AG04449 (cell line): ENCODE results near the gene CDPF1.

Experiments
- CTCF ChIA-PET: fragments of 350-600 bp; formaldehyde crosslinking; extraction: SDS; loops from one replicate; lab custom pipeline; 2021; ENCODE audit warnings: antibody characterized with exemption; lab: Yijun Ruan, JAX
- POLR2A ChIA-PET: fragments of 400-600, 350-600 bp; formaldehyde crosslinking; extraction: SDS; loops from one replicate; lab custom pipeline; 2020; ENCODE audit warnings: antibody characterized with exemption, inconsistent platforms; lab: Yijun Ruan, JAX
- DNase-seq: peaks from one replicate; pipeline ENCODE4 v3.0.0-alpha.2; 2010; ENCODE audit warnings: low read depth, low spot score
- H3K4me3 ChIP-seq: 2 replicates; pipeline ENCODE4 v1.5.1; 2011; ENCODE audit warnings: low read depth, mild to moderate bottlenecking, control low read depth, low read length
- TF ChIP-seq, protein P1 (sequence below): IDR thresholded peaks from one replicate; pipeline ENCODE4 v1.5.1; 2011; ENCODE audit warnings: mild to moderate bottlenecking, moderate library complexity, low read length, control low read depth, inconsistent platforms; ENCODE audit not compliant: insufficient read depth; ENCODE audit errors: missing control alignments

The CDPF1 gene, protein sequence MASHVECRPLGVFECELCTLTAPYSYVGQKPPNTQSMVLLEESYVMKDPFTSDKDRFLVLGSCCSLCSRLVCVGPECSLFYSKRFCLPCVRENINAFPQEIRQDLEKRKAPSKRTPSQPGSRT

DNA sequence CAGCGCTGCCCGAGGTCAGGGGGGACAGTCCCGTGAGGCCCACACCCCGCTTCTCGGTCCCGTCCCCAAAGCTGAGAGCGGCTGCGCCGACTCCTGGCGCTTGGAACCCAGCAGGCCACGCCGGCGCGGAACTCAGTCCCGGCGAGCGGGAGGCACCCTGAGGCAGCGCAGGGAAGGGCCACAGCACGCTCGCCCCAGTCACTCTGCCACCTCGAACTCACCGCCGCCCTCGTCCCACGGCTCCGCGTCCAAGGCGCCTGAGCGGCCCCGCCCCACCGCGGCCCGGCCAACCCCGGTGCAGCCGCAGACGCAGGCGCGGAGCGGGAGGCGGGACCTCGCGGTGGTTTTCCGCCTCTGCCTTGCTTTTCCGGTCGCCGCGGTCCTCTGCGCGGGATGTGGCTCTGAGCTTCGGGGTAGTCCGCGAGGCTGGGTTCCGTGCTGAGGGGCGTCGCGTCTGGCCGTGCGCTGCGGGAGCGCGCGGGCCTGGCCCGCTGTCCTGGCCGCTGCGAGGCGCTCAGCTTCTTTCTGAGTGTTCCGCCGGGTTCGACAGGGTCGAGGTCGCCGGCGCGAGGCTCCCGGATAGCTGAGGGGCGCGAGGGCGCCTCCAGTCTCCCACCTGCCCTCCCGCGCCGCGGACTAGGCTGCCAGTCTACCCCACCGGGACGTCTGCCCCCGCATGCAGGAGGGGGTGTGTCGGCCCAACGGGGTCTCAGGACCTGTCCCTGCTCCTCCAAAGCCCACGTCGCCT is at the start of gene CDPF1:
TSS of gene CDPF1 (minus strand) at position 259 of the 748 bp plus-strand sequence. CDS start 2,009 bp downstream, outside the sequence.
- TF ChIP-seq, protein P1, sequence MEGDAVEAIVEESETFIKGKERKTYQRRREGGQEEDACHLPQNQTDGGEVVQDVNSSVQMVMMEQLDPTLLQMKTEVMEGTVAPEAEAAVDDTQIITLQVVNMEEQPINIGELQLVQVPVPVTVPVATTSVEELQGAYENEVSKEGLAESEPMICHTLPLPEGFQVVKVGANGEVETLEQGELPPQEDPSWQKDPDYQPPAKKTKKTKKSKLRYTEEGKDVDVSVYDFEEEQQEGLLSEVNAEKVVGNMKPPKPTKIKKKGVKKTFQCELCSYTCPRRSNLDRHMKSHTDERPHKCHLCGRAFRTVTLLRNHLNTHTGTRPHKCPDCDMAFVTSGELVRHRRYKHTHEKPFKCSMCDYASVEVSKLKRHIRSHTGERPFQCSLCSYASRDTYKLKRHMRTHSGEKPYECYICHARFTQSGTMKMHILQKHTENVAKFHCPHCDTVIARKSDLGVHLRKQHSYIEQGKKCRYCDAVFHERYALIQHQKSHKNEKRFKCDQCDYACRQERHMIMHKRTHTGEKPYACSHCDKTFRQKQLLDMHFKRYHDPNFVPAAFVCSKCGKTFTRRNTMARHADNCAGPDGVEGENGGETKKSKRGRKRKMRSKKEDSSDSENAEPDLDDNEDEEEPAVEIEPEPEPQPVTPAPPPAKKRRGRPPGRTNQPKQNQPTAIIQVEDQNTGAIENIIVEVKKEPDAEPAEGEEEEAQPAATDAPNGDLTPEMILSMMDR, result peak; percentile 8
- ChIA-PET POLR2A (interaction anchor here (0.6 to 1.5 kb wide), 10 partner anchors 10 to 253 kb away, joined by 3 to 9 read pairs (median 4); partner anchors contain the start of genes PKDREJ, TRMU and TTC38), CTCF (interaction anchor here (0.7 to 1.4 kb wide), 2 partner anchors 17 to 128 kb away, joined by 3 read pairs; partner anchors contain the start of gene TTC38)
- peak; percentile 10 for DNase-seq
- peak within 1 kb of the TSS; percentile 87 for H3K4me3 ChIP-seq

DNA sequence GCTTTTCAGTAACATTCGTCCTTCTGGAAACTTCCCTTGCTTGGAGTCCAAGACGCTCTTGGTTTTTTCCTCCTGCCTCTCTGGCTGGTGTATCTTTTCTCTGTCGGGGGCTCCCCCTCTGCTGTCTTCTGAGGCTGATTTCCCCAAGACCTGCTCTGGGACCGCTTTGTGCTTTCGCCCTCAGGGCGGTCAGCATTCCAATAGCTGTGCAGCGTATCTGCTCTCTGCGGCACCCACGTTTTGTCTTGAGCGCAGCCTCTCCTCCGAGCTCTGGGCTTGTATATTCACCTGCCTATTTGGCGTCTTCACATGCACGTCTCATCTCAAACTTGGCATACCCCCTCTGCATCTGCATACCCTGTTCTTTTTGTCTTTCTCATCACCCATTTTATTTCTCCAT is 49.0 kb upstream of the CDPF1 start:
- TF ChIP-seq, protein P1, result no peak
- POLR2A ChIA-PET, result interaction anchor here (0.7 kb wide), 1 partner anchor 150 kb away, joined by 3 read pairs; no protein-coding TSS in a partner anchor
- CTCF ChIA-PET, result interaction anchor here (1.0 to 2.2 kb wide), 5 partner anchors 13 to 293 kb away, joined by 3 to 8 read pairs (median 3); no protein-coding TSS in a partner anchor
- H3K4me3 ChIP-seq, result no peak overlapping the region
- no peak for DNase-seq

DNA sequence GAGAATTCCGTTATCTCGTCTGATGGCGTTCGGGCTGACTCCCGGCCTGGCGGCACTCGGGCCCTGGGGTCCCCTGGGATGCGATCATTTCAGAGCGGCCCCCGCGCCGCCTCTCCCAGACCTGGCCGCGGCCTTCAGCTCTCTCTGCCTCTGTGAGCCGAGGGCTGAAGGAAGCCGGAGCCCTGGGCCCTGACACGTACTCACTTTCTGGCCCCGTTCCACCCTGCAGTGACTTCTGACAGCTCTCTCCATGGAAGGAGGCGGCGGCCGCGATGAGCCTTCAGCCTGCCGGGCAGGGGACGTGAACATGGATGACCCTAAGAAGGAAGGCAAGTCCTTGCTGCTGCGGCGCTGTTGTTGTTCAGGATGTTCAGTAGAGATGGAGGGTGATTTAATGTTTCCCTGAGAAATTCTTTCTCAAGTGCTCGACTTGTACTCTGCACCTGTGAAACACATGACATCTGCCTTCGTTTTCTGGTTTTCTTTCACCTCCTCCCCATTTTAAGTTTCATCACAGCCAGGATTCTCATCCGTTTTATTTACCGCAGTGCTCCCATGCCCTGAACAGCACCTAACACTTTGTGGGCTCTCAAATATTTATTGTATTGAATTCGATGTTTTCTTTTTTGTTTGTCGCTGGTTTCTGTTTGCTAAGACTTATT is 47.2 kb upstream of the CDPF1 start:
- CTCF ChIA-PET, result interaction anchor here (1.0 to 3.2 kb wide), 2 partner anchors 291 to 303 kb away, joined by 3 to 17 read pairs; no protein-coding TSS in a partner anchor
- TF ChIP-seq, protein P1, result no peak
- POLR2A ChIA-PET, result no interaction called here
- peak overlapping the region; percentile 71 for H3K4me3 ChIP-seq
- DNase-seq, result no peak

DNA sequence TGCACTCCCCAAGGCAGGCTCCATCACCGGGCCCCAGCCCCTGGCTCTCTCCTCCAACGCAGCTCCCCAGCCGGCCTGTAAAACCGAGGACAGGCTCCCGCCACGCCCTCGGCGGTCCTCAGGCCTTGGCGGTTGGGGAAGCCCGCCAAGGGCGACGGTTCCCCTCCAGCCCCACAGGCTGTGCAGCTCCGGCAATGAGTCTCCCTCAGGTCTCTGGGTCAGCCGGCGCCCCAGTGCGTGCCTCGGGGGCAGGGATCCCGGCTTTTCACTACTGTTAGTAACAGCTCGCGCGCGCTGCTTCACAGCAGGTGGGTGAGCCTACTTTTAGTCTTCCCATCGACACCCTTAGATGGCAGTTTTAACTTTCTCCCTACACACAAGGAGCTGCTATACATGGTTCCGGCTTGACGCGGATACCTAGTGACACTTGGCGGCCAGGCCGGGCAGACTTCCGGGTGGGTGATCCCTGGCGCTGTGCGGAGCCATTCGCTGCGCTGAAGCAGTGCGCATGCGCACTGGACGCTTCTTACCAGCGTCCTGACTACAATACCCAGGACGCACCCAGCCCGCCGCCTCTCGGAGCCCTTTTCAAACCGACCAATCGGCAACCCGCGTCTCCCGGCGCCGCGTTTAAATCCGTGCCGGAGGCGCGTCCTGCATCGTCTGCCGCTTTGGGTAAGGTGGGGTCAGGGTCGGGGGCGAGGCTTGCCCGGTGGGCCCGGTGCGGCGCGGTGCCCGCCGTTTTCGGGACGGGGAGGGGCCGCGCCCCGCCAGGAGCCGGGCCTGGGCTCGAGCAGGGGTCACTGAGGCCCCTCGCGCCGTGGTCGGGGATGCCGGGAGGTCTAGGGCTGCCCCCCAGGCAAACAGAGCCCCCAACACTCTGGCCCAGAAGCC is 46.4 kb upstream of the CDPF1 start, which contains the start of gene GTSE1:
TSS of gene GTSE1 (plus strand) at position 614 of the 894 bp plus-strand sequence. CDS start 531 bp downstream, outside the sequence.
- peak; percentile 76 for DNase-seq
- TF ChIP-seq, protein P1, result peak; percentile 25
- POLR2A ChIA-PET, result interaction anchor here (0.7 to 1.3 kb wide), 2 partner anchors 10 to 29 kb away, joined by 3 to 6 read pairs; partner anchors contain the start of gene TTC38
- CTCF ChIA-PET, result interaction anchor here (1.0 to 3.2 kb wide), 3 partner anchors 175 to 302 kb away, joined by 3 to 17 read pairs (median 13); no protein-coding TSS in a partner anchor
- peak within 1 kb of the TSS; percentile 71 for H3K4me3 ChIP-seq

DNA sequence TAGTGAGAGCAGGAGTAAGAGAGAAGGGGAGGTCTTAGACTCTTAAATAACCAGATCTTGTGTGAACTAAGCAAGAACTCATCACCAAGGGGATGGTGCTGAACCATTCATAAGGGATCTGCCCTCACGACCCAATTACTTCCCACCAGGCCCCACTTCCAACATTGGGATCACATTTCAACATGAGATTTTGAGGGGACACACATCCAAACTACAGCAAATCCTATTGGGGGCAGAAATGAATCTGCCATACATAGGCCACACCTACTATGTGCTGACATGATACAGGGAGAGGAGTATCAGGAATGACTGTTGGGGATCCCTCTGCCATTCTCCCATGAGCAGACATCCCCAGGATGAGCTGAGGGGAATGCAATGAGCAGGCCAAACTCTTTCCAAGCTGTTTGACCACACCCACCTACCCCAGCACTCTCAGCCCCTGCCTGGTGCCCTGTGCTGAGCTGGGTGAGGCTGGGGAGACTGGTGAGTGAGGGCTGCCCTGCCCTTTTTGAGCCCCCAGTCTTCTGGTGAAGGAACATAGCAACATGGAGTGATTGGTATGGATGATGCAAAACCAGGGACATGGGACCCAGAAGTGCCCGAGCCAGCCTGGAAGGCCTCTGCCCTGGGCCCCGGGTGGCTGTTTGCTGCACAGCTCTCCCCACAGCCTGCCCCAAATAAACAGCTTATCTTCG is 45.3 kb upstream of the CDPF1 start:
- DNase-seq, result no peak
- H3K4me3 ChIP-seq, result peak overlapping the region; percentile 71; the same call in 1 of the 2 replicates
- ChIA-PET POLR2A (interaction anchor here (1.3 kb wide), 1 partner anchor 28 kb away, joined by 6 read pairs; the partner anchor contains the start of gene TTC38), CTCF (interaction anchor here (0.8 to 3.2 kb wide), 5 partner anchors 171 to 299 kb away, joined by 3 to 17 read pairs (median 3); no protein-coding TSS in a partner anchor)
- TF ChIP-seq, protein P1, result no peak
